Islet of Langerhans (tissue), 1 donor: ENCODE measurements around the gene MGAT1.
"Not testable (repeated sequence)": the region's sequence is repeated elsewhere in the genome, so short reads cannot be mapped to it uniquely, and the experiment has no call there.

ENCODE experiments used
- FAIRE-seq: peaks from one replicate; lab custom pipeline; 2011; peaks lifted over from hg19 to GRCh38; lab: Jason Lieb, UNC

Gene MGAT1

GRCh38 chr5:180804129-180804618, 1.6 kb upstream of the MGAT1 start:
- FAIRE-seq: no peak

- no peak for FAIRE-seq
Measured at GRCh38 chr5:180803181-180804128, 849 bp upstream of the MGAT1 start.

- FAIRE-seq: no peak
Measured at GRCh38 chr5:180801596-180802324, 846 bp downstream of the MGAT1 start.

GRCh38 chr5:180799902-180800801, 2.5 kb downstream of the MGAT1 start:
- FAIRE-seq: no peak

- no peak for FAIRE-seq
Measured at GRCh38 chr5:180799194-180799593, 3.4 kb downstream of the MGAT1 start.

GRCh38 chr5:180798193-180798592, 4.4 kb downstream of the MGAT1 start:
- no peak for FAIRE-seq

GRCh38 chr5:180797256-180798192, 5.1 kb downstream of the MGAT1 start:
- no peak for FAIRE-seq

- no peak for FAIRE-seq
Measured at GRCh38 chr5:180795771-180796313, 6.8 kb downstream of the MGAT1 start.

GRCh38 chr5:180792965-180793287, 9.7 kb downstream of the MGAT1 start:
- FAIRE-seq: no peak

GRCh38 chr5:180792287-180792964, 10.2 kb downstream of the MGAT1 start:
- FAIRE-seq: no peak

- no peak for FAIRE-seq
Measured at GRCh38 chr5:180791611-180792213, 10.9 kb downstream of the MGAT1 start.

GRCh38 chr5:180790524-180790923, 12.1 kb downstream of the MGAT1 start:
- FAIRE-seq: no peak

GRCh38 chr5:180790020-180790419, 12.6 kb downstream of the MGAT1 start:
- no peak for FAIRE-seq

GRCh38 chr5:180788651-180789410, 13.8 kb downstream of the MGAT1 start:
- FAIRE-seq: not testable (repeated sequence)

- FAIRE-seq: no peak
Measured at GRCh38 chr5:180787711-180788431, 14.7 kb downstream of the MGAT1 start.

GRCh38 chr5:180786531-180787398, 15.8 kb downstream of the MGAT1 start:
- FAIRE-seq: no peak

- no peak for FAIRE-seq
Measured at GRCh38 chr5:180785794-180786221, 16.8 kb downstream of the MGAT1 start.
